ENCODE results near the gene MSANTD2. TPM values are rescaled to one million over a fixed set of nuclear protein-coding genes. Genes with fewer than 3 reads are reported as not detected.

Gene MSANTD2
- total and polyA plus RNA-seq, 9 of the 15 experiments (the other 6 are each of a cell fraction or from before 2014, with no cell fraction given), result 1.3 to 9.9 (median 5.3) TPM

DNA sequence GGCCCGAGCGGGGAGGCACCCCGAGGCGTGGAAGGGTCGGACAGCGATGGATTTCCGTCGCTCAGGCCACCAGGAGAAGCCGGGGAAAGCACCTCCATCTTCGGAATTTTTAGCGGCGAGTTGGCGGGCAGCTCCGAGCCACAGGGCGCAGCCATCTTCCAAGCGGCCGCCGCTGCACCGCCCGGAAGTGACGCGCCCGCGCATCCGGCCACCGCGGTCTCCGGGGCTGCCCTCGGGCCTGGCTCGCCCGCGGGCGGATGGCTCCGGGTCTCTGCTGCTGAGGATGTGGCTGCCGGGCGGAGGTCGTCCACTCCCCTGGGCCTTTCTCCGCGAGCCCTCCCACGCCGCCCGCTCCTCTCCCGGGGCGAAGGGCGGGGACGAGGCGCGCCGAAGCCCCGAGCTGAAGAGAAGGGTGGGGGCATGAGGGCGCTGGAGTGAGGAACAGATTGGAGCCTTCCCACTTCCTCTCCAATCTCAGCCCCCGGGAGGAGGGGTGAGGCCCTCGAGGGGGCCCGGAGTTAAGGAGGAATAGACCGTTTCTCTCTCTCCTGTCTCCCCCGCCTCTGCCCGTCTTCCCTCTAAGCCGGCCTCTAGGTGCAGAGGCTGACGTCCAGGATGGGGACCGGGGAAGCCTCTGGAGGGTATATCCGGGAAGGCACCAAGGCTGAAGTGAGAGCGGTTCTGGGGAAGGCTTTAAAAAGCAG is at the start of gene MSANTD2 (continued):
- TF ChIP-seq, protein P1, sequence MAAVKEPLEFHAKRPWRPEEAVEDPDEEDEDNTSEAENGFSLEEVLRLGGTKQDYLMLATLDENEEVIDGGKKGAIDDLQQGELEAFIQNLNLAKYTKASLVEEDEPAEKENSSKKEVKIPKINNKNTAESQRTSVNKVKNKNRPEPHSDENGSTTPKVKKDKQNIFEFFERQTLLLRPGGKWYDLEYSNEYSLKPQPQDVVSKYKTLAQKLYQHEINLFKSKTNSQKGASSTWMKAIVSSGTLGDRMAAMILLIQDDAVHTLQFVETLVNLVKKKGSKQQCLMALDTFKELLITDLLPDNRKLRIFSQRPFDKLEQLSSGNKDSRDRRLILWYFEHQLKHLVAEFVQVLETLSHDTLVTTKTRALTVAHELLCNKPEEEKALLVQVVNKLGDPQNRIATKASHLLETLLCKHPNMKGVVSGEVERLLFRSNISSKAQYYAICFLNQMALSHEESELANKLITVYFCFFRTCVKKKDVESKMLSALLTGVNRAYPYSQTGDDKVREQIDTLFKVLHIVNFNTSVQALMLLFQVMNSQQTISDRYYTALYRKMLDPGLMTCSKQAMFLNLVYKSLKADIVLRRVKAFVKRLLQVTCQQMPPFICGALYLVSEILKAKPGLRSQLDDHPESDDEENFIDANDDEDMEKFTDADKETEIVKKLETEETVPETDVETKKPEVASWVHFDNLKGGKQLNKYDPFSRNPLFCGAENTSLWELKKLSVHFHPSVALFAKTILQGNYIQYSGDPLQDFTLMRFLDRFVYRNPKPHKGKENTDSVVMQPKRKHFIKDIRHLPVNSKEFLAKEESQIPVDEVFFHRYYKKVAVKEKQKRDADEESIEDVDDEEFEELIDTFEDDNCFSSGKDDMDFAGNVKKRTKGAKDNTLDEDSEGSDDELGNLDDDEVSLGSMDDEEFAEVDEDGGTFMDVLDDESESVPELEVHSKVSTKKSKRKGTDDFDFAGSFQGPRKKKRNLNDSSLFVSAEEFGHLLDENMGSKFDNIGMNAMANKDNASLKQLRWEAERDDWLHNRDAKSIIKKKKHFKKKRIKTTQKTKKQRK (IDR thresholded peaks at IDR 0.05; ENCODE audit: borderline replicate concordance, low read depth, low read length), result no peak
- TF ChIP-seq CEBPB (tag; IDR thresholded peaks at IDR 0.05) (no peak), HDAC3 (IDR thresholded peaks at IDR 0.05; ENCODE audit: borderline replicate concordance, partially characterized antibody) (no peak), LCOR (CRISPR knock-in tag; IDR thresholded peaks at IDR 0.05) (0 out of 2 replicates have a peak, but pooled peaks have one; percentile 18), FOXJ3 (CRISPR knock-in tag; IDR thresholded peaks at IDR 0.05) (no peak), FUS (optimal IDR thresholded peaks at IDR 0.05; ENCODE audit: low read depth, low read length) (no peak), MYNN (IDR thresholded peaks at IDR 0.05) (no peak), MYNN (CRISPR knock-in tag; IDR thresholded peaks at IDR 0.05) (no peak), MAZ (CRISPR knock-in tag; conservative IDR thresholded peaks at IDR 0.05 in 1 of 2, IDR thresholded peaks at IDR 0.05 in 1 of 2) (peak; percentile 96), MIER1 (IDR thresholded peaks at IDR 0.05; ENCODE audit: low read depth) (no peak), CHD4 (IDR thresholded peaks at IDR 0.05; ENCODE audit: insufficient read depth, insufficient replicate concordance, low read depth, low read length, poor library complexity, severe bottlenecking) (no peak), KHSRP (IDR thresholded peaks at IDR 0.05) (no peak), RFX7 (CRISPR knock-in tag; IDR thresholded peaks at IDR 0.05) (no peak)
- TF ChIP-seq, protein P2, sequence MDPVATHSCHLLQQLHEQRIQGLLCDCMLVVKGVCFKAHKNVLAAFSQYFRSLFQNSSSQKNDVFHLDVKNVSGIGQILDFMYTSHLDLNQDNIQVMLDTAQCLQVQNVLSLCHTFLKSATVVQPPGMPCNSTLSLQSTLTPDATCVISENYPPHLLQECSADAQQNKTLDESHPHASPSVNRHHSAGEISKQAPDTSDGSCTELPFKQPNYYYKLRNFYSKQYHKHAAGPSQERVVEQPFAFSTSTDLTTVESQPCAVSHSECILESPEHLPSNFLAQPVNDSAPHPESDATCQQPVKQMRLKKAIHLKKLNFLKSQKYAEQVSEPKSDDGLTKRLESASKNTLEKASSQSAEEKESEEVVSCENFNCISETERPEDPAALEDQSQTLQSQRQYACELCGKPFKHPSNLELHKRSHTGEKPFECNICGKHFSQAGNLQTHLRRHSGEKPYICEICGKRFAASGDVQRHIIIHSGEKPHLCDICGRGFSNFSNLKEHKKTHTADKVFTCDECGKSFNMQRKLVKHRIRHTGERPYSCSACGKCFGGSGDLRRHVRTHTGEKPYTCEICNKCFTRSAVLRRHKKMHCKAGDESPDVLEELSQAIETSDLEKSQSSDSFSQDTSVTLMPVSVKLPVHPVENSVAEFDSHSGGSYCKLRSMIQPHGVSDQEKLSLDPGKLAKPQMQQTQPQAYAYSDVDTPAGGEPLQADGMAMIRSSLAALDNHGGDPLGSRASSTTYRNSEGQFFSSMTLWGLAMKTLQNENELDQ (CRISPR knock-in tag; IDR thresholded peaks at IDR 0.05; ENCODE audit: borderline replicate concordance), result no peak
- TF ChIP-seq, protein P3, sequence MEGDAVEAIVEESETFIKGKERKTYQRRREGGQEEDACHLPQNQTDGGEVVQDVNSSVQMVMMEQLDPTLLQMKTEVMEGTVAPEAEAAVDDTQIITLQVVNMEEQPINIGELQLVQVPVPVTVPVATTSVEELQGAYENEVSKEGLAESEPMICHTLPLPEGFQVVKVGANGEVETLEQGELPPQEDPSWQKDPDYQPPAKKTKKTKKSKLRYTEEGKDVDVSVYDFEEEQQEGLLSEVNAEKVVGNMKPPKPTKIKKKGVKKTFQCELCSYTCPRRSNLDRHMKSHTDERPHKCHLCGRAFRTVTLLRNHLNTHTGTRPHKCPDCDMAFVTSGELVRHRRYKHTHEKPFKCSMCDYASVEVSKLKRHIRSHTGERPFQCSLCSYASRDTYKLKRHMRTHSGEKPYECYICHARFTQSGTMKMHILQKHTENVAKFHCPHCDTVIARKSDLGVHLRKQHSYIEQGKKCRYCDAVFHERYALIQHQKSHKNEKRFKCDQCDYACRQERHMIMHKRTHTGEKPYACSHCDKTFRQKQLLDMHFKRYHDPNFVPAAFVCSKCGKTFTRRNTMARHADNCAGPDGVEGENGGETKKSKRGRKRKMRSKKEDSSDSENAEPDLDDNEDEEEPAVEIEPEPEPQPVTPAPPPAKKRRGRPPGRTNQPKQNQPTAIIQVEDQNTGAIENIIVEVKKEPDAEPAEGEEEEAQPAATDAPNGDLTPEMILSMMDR (IDR thresholded peaks at IDR 0.05 in 2 of 3, conservative IDR thresholded peaks at IDR 0.05 in 1 of 3; ENCODE audit: insufficient read depth in 2 of 3, low read depth in 1 of 3, low read length in 3 of 3), result no peak
- TF ChIP-seq, protein P4, sequence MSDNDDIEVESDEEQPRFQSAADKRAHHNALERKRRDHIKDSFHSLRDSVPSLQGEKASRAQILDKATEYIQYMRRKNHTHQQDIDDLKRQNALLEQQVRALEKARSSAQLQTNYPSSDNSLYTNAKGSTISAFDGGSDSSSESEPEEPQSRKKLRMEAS (CRISPR knock-in tag; IDR thresholded peaks at IDR 0.05), result no peak; the same call in 1 of the 2 replicates
